Skin of body (tissue), 2 donors: ENCODE data around the gene PAMR1. TPM values are rescaled to one million over a fixed set of nuclear protein-coding genes. Genes with fewer than 3 reads are reported as not detected.
"Not testable (repeated sequence)": the region's sequence is repeated elsewhere in the genome, so short reads cannot be mapped to it uniquely, and the experiment has no call there.

Source experiments
- DNase-seq: peaks from one replicate; lab custom pipeline; 2025; lab: John Stamatoyannopoulos, UW
- total RNA-seq: library from RNA; depleted of rRNA; stranded (reverse); fragments of >200 nt; gene quantifications from one replicate; pipeline ENCODE4 v1.2.3, GENCODE V29; 2014

PAMR1 gene, protein sequence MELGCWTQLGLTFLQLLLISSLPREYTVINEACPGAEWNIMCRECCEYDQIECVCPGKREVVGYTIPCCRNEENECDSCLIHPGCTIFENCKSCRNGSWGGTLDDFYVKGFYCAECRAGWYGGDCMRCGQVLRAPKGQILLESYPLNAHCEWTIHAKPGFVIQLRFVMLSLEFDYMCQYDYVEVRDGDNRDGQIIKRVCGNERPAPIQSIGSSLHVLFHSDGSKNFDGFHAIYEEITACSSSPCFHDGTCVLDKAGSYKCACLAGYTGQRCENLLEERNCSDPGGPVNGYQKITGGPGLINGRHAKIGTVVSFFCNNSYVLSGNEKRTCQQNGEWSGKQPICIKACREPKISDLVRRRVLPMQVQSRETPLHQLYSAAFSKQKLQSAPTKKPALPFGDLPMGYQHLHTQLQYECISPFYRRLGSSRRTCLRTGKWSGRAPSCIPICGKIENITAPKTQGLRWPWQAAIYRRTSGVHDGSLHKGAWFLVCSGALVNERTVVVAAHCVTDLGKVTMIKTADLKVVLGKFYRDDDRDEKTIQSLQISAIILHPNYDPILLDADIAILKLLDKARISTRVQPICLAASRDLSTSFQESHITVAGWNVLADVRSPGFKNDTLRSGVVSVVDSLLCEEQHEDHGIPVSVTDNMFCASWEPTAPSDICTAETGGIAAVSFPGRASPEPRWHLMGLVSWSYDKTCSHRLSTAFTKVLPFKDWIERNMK
- total RNA-seq = 7.0 TPM

DNA sequence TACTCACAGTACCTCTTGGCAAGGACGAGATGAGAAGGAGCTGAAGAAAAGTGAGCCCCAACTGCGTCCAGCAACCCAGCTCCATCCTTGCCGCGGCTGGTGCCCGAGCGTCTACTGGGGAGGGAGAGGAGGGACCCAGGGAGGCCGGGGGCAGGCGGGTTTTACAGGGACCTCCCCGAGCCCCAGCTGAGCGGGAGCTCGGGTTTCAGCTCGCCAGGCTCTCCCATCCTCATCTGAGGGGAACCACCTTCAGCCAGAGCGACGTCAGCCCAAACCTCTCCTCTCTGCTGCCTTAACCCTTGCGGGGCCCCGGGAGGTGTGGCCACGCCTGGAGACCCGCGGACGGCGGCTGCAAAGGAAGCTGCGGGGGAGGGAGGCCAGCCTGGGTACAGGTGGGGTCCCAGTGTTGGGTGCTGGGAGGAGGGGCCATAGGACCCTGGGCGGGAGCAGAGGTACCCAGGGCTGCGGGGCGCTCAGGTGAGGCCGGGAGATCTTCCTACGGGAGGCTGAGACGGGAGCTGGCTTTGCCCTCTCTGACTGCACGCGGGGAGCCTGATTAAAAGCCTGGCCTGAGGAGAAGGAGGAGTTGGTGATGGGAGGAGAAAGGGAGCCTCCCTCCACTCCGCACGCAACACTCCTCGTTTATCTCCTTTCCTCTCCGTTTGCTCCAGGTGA, at the start of gene PAMR1:
TSS of gene PAMR1 (minus strand) at position 116 of the 675 bp plus-strand sequence. CDS start at position 85, 31 bp downstream.
- peak; percentile 30 for DNase-seq

DNA sequence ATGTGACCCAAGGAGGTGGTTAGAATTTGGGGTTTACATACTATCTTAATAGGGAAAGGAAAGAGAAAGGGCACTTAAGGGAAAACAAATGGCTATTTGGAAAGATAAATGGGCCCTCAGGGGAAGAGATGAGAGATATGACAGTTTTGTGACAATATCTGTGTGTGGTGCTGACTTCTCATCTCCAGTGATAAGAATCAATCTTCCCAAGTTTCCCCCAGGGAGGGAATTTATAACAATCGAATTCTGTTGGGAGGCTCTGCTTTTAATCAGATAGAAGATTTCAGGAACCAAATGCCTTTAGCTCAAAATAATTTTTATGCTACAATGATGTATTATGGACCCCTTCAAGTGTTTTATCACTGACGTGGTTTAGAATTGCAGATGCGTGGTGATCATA, 46.3 kb upstream of the PAMR1 start:
- no peak for DNase-seq

DNA sequence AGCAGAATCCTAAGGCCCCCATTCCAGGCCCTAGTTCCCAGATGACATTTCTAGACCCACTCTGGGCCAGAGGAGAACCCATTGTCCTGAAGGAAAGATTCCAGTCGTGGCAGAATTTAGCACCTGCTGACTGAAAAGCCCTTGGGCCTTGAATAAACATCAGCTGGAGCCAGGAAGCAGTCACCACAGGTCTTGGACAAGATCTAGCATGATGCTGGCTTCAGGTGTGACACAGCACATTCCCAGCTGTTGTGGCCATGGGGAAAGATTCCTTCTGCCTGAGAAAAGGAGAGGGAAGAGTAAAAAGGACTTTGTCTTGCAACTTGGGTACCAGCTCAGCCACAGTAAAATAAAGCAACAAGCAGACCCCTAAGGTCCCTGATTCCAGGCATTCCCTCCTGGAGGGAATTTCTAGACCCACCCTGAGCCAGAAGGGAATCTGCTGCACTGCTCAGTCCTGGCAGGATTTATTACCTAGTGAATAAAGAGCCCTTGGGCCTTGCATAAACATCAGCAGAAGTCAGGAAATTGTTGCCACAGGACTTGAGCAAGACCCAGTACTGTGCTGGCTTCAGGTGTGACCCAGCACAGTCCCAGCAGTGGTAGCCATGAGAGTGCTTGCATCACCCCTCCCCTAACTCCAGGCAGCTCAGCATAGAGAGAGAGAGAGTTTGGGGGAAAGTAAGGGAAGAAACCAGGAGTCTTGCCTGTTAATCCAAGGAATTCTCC, 42.5 kb upstream of the PAMR1 start:
- DNase-seq = no peak

DNA sequence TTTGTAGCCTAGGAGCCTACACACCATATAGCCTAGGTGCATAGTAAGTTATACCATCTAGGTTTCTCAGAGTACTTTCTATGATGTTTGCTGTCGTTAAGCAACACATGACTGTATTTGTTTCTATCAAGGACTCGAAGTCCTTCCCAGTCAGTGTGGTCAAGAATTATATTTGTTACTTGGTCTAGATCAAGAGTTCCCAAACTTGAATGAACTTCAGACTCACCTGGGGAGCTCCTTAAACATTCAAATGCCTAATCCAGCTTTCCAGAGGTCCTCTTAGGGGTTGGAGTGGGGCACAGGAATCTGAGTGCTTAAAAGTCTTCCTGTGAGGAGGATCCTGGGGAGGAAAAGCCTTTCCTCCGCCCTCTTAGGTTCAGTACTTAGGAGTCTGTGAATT, 41.5 kb upstream of the PAMR1 start:
- no peak for DNase-seq

DNA sequence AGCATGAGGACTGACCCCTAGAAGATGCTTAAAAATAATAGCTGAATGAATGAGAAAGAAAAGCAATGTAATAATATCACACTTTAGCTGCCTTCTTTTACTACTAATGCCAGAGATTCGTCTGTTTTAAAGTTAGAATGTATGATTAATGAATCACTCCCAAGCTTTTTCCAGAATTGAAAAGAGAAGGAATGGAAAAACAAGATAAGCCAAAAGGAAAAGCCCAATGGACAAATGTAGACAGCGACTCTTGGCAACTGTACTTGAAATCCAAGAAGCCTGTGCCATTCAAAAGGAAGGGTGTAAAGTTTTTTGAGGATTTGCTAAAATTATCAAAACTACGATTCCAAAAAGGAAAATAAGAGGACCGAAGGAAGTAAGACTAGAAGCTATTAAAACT, 40.8 kb upstream of the PAMR1 start:
- DNase-seq = no peak

DNA sequence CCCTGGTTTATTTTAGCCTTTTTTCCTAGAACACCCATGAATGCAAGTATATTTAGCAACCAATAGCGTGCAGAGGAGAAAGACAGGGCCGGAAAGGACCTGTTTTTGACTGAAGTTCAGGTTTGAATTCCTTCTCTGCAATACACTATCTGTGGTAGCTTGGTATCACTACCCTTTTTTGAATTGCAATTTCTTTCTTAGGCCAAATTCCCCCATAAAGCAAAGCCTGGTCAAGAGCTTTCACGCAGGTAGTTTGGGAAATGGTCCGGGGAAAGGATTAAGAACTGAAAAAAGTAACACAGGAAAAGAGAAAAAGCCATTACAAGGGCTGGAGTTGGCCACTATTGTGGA, 38.8 kb upstream of the PAMR1 start:
- DNase-seq = no peak

GRCh38 chr11:35563484-35564244, 38.2 kb upstream of the PAMR1 start:
- peak; percentile 72 for DNase-seq

- no peak for DNase-seq
Observed at GRCh38 chr11:35559949-35560348, 34.5 kb upstream of the PAMR1 start.

GRCh38 chr11:35558513-35558912, 33.1 kb upstream of the PAMR1 start:
- peak; percentile 74 for DNase-seq

- DNase-seq = no peak
Observed at GRCh38 chr11:35555488-35555887, 30.1 kb upstream of the PAMR1 start.

DNA sequence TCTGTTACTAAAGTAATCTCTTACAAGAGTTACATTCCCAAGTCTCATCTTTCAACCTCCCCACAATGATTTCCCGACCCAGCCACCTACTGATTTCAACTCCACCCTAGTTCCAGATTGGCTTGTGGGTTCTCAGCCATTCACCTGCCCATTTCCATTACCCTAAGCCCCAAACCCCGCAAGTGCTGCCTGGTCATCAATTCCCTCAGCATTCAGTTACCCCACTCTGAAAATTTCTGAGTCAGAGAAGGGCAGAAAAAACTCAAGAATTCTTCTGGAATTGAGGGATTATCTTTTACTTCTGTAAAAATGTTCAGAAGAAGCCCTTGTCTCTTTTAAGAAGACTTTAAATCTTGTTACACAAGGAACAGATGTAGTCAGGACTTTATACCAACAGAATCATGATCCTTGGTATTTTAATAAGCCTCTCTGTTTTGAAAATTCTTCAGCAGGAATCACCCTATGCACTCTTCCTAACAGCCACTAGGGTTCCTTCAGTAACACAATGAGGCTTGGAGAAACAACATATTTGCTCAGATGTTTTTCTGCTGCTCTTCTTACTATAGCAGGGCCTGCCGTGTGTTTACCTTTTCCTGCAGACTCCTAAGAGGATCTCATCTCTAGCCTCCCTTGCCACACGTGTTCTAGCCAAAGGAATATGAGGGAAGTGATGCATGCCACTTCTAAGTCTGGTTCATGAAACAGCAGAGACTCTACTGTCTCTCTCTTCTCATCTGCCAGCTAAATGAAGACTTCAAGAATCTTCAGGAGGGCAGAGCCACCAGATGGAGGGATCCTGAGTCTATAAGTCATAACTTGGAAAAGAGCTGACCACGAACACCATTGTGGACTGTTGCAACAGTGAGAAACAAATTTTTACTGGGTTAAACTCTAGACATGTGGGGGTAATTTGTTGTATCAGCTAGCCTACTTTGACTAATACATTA, 29.3 kb upstream of the PAMR1 start:
- DNase-seq = no peak

GRCh38 chr11:35553831-35554230, 28.4 kb upstream of the PAMR1 start:
- DNase-seq = no peak

- no peak for DNase-seq
Observed at GRCh38 chr11:35553021-35553420, 27.6 kb upstream of the PAMR1 start.

- no peak for DNase-seq
Observed at GRCh38 chr11:35552616-35553015, 27.2 kb upstream of the PAMR1 start.

DNA sequence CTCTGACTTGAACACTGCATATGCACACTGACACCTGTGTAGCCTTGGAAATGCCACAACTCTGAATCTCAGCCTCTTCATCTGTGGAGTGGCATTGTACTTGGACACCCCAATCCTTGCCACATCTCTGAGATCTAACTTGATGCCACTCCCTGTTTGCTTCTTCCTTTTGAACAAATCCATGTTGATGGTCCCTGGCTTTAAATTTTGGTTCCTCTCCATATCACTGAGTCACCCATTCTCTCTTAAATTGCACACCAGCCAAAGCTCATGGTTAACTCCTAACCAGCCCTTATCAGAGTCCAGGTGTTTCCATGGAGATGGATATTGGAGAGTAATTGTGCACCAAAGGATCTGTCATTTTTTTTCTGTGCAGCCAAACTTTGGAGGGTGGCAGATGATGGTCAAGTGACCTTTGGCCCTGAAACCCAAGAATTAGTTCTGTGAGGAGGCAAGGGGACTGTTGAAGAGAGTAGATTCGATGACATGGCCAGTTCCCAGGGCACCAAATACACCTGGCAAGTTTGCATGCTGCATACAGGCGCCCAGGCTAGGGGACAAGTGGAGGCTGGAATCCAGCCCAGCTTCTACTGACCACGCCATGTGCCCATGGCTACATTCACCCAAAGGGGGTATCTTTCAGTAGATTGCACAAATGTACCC, 25.1 kb upstream of the PAMR1 start:
- no peak for DNase-seq

DNA sequence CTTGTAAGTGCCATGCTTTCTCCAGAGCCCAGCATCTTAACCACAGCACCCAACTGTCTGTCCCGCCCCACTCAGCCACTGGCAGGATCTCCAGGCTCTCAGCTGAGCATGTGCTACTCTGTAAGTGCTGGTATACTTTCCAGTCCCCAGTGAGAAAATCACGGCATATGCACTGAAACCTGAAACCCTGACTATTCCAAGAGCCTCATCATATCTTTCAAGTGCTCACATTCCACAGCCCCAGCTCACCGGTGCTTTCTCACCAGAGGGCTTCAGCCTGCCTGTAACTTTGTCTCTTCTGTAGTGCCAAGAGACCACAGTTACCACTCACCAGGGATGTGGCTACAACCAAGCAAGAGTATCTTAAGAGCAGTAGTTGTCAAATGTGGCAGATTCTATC, 24.4 kb upstream of the PAMR1 start:
- DNase-seq = no peak

DNA sequence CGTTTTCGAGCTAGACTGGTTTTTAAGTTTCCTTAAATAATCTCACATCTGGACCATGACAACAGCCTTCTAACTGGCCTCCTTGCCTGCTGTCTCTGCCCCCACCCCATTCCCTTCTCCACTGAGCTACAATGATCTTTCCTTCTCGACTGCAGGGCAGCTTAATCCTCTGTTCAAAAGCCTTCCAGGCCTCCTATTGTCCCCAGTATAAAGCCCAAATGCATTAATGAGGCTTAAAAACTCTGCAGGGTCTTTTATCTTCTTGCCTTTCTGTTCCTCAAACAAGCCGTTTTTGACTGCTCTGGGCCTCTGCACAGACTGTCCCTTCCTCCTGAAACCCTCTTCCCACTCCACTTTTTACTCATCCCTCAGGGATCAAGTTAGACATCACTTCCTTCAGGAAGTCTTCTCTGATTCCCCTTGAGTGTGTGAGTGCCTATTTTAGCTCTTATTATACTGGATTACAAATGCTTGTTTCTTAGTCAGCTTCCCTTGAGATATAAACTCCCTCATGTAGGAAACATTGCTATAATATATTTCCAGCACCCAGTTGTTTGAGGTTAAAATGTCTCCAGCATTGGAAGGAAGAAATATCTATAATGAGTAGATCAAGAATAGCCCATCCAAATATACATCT, 23.6 kb upstream of the PAMR1 start:
- no peak for DNase-seq

DNA sequence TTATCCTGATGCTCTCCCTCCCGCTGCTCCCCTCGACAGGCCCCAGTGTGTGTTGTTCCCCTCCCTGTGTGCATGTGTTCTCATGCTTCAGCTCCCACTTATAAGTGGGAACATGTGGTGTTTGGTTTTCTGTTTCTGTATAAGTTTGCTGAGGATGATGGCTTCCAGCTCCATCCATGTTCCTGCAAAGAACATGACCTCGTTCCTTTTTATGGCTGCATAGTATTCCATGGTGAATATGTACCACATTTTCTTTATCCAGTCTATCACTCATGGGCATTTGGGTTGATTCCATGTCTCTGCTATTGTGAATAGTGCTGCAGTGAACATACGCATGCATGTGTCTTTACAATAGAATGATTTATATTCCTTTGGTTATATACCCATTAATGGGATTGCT, 22.6 kb upstream of the PAMR1 start:
- DNase-seq = not testable (repeated sequence)

DNA sequence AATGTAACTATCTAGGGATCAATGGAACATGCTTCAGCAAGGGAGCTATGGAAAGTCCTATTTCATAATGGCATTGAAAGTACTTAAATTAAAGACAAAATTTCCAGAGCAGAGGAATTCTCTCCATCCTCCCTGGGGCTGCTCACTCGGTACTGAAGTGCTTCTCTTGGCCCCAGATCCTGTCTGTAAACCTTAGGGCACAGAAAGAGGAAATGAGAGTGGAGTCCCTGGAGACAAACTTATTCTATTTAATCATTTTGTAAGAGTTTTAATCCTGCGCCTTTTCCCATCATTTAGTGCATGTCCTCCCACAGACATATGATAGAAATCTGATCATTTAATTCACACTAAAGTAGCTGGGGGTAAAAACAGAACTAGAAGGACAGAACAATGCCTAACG, 20.9 kb upstream of the PAMR1 start:
- DNase-seq = no peak
